HG02943 (cell line): ENCODE measurements around the gene PARD3.

ENCODE experiments used
- ATAC-seq: cut with Tn5 transposase; IDR thresholded peaks from one replicate; pipeline ENCODE4 v1.9.1; 2021; ENCODE audit warnings: mild to moderate bottlenecking, low read depth, moderate library complexity; ENCODE audit not compliant: unreplicated experiment

Gene PARD3

DNA sequence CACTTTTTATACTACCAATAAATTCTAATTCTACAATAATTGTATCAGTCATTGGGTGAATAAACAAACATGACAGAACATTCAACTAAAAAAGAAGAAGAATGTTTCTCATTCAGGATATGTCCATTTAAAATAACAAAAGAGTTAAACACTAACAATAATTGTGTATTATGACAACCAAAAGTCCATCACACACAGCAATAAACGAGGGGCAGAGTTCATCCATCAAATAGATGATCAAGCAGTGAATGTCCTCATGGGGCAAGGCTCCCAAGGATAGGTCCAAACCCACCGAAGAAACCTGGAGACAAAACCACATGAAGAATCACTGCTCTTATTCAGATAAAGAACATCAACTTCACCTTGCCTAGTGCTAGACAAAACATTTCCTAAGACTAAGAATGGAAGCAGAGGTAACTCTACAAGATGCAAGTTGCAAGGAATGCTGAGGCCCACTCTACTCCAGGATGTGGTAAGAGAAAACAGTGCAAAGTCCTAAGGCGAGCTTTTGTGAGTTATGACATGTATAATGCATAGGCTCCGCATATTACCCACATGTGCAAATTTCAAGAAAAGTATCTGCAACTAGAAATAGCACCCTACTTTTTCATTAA is 115.1 kb downstream of the PARD3 start:
- no peak for ATAC-seq

DNA sequence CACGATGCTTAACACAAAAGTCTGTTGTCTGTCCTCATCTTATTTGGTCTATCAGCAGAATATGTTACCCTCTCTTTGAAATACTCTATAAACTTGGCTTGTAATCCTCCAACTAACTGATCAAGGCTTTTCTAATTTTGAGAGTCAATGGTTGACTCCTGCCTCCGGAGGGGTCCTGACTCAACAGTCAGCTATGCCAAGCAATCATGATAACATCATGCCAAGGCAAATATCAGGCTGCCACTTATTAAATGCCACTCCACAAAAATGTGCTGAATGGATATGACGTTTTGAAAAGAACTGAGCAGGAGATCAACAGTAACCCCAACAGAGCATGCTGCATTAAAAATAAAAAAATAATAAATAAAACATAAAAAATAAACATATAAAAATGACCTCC is 116.1 kb downstream of the PARD3 start:
- no peak for ATAC-seq

DNA sequence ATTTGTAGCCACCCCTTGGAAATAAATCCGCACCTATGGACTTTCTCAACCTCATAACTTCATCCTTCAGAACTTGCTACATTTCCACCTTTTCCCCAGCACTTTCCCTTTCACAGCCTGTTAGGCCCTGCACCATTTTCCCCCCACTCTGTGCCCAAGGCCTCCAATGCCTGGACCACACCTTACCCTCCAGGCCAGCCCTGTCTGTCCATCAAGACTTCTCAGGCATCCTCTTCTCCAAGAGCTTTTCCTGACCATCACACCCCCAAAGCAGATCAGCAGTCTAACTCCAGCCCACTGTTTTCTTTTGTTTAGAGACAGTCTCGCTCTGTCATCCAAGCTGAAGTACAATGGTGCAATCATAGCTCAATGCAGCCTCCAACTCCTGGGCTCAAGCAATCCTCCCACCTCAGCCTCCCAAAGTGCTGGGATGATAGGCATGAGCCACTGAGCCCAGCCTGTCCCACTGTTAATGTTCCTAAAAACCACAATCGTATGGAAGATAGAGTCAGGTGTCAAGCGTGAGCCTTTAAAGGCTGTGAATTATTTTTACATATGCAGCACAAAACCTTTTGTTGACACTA is 116.8 kb downstream of the PARD3 start:
- ATAC-seq: no peak

DNA sequence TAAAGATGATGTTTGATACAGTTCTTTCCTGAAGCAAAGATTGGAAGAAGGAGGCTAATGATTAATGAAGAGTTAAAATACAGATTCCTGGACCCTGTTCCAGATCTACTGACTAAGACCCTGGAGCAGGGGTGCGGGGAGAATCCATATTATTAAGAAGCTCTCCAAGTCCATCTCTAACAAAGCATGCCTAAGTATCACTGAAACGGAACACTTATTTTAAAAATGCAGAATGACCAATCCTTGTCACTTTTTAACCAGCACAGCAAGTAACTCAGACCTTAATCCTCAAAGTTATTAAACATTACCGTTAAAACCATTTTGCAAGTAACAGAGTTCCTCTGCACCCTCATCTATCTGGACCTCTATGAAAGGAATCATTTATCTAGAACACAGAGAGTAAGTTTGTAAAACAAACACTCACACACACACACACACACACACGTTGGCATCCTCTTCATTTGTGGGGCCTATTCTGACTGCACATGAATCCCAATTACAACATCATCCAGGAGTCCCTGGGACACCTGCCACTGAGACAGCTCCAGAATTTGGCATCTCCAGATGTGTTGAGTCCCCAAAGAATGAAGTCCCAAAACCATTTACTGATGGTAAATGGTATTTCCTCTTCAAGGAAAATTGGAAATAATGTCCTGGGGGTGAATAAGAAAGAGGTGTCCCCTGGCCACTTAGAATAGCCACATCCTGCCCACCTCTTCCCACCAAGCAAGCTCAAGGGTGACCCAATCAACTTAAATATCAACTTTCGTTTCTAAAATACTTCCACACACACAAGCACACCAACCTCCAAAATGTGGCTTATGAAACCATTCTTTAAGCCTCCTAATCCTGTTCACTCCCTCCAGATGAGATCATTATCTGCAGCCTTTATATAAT is 117.5 kb downstream of the PARD3 start:
- no peak for ATAC-seq

DNA sequence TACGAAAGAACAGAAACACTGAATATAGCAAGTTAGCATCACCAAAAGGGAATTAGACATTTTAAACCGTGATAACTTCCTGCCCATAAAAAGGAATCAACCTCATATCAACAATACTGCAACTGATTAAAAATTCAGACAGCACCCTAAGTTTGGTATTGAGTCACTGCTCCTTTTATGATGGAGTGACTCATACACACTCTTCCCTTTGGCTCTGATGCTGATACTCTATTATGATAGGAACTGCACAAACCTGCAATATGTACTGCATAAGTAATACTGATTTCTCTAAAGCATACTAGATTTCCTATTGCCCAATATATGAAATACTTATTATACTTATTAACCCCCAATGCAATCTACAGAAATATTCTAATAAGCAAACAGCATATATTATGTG is 118.7 kb downstream of the PARD3 start:
- no peak for ATAC-seq

DNA sequence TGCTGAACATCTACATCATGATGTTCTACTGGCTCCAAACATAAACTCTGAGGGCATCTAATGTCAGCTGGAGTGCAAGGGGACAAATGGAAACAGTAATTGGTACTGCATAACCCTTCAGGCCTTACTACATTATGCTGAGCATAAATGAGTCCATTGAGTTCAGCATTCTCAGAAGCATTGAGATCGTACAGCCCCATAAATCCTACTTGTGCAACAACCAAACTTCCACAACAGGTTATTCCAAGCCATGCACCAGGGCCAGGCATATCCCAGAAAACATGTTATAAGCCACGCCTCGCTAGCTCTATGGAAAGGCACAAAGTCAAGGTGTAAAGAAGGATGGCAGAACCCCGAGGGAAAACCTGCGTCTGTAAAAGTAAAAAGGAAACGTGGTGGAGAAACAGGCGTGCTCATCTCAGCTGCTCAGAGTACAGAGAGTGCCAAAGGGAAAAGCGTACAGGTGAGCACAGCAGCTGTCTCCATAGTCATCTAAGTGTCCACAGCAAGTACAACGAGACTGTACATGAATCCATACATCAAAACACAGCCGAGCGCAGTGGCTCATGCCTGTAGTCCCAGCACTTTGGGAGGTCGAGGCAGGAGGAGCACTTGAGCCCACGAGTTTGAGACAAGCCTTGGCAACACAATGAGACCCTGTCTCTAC is 124.6 kb downstream of the PARD3 start:
- no peak for ATAC-seq

DNA sequence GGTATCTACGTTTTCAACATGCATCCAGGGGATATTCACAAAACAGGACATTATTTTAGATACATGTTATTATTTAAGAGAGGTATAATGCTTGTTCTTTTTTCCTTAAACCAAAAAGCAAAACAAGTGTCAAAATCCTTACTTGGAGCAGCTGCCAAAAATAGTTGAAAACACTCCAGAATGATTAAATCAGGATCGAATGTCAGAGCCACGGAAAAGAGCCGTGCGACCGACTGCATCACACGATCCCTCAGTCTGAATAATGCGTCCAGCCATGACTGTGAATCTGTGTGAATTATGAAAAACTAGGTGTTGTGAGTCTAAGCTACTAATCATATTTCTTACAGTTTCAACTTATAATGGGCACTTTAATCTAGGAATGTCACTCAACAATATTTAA is 126.0 kb downstream of the PARD3 start:
- ATAC-seq: no peak

DNA sequence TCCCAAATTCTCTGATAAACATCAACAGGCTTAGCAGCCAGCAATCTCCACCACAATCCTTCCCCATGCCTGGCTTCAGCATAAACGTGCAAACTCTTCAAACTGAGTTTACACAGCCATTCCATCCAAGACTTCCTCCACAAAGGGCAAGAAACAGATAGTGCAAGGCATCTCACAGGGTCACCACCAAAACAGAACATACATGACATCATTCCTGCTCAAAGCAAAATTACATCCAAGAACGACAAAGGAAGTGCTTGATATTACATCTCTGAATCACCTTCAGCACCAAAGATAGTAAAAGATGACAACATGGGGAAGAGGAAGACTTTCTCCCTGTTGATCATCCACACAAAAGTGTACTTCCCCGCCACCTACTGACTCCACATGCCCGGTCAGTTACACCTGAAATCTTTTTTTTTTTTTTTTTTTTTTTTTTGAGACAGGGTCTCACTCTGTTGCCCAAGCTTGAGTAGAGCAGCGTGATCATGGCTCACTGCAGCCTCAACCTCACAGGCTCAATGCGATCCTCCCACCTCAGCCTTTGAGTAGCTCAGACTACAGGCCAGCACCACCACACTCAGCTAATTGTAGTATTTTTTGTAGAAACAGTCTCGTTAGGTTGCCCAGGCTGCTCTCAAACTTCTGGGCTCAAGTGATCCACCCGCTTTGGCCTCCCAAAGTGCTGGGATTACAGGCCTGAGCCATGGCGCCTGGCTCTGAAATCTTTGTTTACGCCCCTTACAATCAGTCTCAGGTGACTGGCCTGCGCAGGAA is 127.5 kb downstream of the PARD3 start:
- no peak for ATAC-seq

DNA sequence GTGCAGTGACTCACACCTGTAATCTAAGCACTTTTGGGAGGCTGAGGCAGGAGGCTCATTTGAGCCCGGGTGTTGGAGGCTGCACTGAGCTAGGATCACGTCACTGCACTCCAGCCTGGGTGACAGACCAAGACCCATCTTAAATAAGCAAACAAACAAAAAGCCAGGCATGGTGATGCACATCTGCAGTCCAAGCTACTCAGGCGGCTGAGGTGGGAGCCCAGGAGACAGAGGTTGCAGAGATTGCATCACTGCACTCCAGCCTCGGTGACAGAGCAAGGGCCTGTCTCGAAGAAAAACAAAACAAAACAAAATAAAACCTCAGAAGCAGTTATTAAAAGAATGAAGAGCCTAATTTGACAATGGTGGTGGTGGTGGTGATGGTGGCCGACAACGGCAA is 132.5 kb downstream of the PARD3 start:
- no peak for ATAC-seq

DNA sequence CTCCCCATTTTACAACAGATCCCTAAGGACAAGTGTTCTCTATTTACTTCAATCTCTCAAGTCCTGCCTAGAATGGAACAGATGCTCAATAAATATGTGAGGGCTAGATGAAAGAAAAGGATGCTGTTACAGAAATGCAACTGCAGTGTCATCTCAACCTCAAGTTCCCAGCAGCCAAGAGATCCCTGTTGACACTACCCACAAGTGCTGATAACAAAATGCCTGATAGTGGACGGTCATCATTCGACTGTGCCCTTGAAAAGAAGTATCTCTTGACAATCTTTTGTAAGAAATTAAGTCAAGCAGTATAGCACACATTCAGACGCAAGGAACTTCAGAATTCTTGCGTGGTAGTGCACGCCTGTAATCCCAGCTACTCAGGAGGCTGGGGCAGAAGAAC is 133.2 kb downstream of the PARD3 start:
- ATAC-seq: no peak

DNA sequence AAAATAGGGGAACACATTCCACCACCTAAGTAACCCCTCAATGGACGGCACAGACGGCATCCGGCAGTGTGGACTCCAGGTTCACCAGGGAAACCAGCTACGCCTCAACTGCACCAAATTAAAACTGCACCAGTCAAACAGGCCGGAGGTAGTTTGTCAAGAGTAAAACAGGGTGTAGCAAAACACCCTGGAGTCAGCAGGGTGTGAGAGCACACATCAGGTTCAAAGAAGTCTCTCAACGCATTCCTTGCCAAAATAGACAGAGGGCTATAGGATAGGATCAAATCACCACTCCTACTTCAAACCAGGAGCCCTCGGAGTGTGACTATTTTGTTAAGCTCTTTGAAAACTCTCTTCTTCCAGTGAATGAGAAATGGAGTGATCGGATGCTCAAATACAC is 135.9 kb downstream of the PARD3 start:
- no peak for ATAC-seq

DNA sequence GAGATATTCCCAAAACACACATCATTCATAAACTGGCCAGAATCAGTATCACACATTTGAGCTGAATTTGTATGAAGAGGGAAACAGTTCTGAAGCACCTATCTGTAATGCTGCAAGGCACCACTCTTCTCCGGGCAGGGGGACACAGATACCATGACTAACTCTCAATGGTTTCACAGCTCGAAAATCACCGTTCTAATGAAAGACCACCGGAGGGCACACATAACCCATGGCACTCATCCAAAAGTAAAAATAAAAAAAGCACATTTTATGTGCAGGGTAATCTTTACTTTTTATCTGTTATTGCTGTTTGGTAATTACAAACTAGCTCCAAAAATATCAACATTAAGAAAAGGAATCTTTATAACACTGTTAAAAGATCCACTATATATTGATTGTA is 137.5 kb downstream of the PARD3 start:
- ATAC-seq: no peak

DNA sequence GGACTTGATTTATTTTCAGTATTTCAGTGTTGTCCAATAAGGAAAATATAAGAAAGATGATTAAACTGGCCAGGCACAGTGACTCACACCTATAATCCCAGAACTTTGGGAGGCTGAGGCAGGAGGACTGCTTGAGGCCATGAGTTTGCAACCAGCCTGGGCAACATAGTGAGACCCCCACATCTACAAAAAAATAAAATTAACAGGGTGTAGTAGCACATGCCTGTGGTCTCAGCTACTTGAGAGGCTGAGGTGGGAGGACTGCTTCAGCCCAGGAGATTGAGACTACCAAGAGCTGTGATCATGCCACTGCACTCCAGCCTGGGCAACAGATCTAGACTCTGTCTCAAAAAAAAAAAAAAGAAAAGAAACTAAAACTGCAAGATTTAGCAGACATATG is 138.0 kb downstream of the PARD3 start:
- no peak for ATAC-seq

DNA sequence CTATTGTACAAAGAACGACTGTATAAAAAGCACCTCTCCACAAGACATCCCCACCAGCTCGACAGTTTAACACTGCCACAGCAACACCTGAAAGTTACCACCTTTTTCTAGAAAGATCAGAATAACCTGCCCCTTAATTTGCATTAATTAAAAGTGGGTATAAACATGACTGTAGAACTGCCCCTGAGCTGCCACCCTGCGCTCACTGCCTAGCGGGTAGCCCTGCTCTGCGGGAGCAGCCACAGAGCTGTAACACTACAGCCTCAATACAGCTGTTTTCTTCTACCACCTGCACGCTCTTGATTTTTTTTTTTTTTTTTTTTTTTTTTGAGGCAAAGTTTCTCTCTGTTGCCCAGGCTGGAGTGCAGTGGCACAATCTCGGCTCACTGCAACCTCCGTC is 140.9 kb downstream of the PARD3 start:
- no peak for ATAC-seq

DNA sequence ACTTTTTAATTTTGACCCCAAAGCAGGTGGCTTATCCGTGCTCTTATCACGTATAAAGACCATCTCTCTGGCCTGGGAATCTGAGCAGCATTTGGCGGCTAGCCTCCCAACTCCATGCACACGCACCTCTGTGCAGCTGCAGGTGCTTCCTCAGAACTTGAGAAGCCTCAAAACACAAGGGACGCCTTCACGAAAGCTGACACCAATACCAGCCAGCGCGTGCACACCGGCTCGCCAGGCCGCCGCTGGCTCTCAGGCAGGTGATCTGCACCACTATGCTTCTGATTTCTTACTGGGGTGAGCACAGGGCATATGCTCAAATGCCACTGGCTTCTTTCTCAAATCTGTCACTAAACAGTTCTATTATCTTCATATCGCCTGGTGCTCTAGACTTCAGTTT is 145.0 kb downstream of the PARD3 start:
- ATAC-seq: no peak

DNA sequence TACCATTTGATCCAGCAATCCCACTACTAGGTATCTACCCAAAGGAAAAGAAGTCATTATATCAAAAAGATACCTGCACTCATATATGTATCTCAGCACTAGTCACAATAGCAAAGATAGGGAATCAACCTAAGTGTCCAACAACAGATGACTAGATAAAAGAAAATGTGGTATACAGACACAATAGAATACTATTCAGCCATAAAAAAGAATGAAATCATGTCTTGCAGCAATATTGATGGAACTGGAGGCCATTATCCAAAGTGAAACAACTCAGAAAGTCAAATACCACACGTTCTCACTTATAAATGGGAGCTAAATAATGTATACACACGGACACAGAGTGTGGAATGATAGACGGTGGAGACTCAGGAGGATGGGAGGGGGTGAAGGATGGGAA is 146.0 kb downstream of the PARD3 start:
- ATAC-seq: no peak

DNA sequence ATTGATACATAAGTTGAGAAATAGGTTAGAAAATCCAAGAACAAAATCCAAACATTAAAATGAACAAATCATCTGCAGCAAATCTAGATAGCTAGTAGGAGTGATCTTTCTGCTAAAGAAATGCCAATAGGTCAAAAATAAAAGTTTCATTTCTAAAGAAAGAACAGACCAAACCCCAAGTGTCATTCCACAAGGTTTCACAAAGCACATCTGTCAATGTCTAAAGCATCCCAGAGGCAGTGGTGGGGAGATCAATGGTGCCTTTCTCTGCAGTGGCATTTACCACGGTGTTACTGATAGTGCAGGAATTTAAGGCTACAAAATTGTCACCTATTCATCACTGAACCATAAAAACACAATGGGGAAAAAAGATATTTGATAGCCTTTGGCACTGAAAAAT is 147.9 kb downstream of the PARD3 start:
- ATAC-seq: no peak

DNA sequence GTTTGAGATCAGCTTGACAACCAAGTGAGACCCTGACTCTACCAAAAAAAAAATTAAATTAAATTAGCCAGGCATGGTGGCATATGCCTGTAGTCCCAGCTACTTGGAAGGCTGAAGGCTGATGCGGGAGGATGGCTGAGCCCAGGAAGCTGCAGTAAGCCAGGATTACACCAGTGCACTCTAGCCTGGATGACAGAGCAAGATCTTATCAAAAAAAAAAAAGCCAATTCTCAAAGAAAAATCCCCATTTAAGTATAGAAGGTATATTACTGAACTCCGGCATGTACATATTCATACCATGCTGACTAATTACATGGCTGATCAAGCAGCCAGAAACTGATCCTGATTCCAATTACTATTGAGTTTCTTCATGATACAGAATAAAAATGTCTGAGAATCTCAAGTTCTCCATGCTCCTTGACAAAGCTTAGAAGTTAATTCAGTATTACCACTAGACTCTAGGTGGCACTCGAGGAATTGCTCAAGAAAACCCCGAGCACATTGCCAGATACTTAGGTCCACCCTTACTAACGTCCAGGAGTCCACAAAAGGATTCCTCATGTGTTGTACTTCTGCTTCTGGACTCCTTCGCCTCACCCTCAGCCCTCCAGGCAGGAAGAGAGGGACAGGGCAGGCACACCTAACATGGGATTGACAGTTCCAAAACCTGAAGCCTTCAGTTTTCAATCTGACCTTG is 148.9 kb downstream of the PARD3 start:
- ATAC-seq: peak; percentile 74

DNA sequence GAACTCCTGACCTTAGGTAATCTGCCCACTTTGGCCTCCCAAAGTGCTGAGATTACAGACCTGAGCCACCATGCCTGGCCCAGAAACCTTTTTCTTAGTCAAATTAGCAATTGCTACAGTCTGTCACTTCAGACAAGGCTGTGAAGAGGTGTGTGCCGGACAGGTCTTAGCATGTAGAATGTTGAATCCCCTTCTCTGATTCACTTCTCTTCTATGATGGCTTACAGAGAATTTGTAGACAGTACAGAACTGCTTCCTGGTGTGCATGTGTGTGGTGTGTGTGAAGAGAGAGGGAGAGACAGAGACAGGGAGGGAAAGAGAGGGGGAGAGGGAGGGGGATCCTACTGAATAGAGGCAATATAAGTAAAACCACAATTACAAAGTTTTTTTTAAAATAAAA is 150.4 kb downstream of the PARD3 start:
- no peak for ATAC-seq

DNA sequence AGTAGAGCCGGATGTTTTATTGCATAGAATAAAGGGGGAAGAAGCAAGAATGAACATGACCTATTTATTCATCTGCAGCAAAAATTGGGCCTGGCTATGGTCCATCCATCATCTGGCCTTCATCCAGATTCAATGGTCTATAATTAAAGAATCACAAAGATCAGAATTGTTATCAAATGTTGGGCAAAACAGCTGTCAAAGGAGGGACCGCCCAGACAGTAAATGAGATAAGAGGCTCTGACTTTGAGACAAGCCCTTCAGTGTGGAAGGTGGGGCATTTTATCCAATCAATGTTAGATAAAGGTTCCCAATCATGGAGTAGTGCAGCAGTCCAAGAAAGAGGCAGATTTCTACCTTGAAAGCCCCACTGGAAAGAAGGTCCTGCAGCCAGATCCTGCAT is 153.5 kb downstream of the PARD3 start:
- ATAC-seq: no peak
